Neuronal stem cell (in vitro differentiated cells): ENCODE measurements around the gene ENDOV. TPM values are rescaled to one million over a fixed set of nuclear protein-coding genes. Genes with fewer than 3 reads are reported as not detected.

Source experiments
- DNase-seq: peaks from one replicate; pipeline ENCODE4 v3.0.0-alpha.2; 2013; ENCODE audit warnings: low spot score
- H2AFZ ChIP-seq: one replicate; pipeline ENCODE4 v1.6.1; 2013; ENCODE audit warnings: mild to moderate bottlenecking, low read length, inconsistent platforms
- H2AK5ac ChIP-seq: 2 replicates; pipeline ENCODE4 v1.6.1; 2013; ENCODE audit warnings: low read depth, mild to moderate bottlenecking, inconsistent platforms, low read length, moderate library complexity, mixed read lengths
- H2BK120ac ChIP-seq: 2 replicates; pipeline ENCODE4 v1.6.1; 2013; ENCODE audit warnings: low read depth, mild to moderate bottlenecking, inconsistent platforms, low read length, moderate library complexity, mixed read lengths
- H2BK12ac ChIP-seq: one replicate; pipeline ENCODE4 v1.6.1; 2013; ENCODE audit warnings: low read length, inconsistent platforms
- H2BK15ac ChIP-seq: 2 replicates; pipeline ENCODE4 v1.6.1; 2013; ENCODE audit warnings: mild to moderate bottlenecking, low read length, inconsistent platforms, mixed read lengths
- H2BK5ac ChIP-seq: one replicate; pipeline ENCODE4 v1.6.1; 2013; ENCODE audit warnings: inconsistent platforms, mild to moderate bottlenecking, low read length, moderate library complexity
- H3K14ac ChIP-seq: one replicate; pipeline ENCODE4 v1.6.1; 2013; ENCODE audit warnings: low read length, inconsistent platforms
- H3K18ac ChIP-seq: 2 replicates; pipeline ENCODE4 v1.6.1; 2013; ENCODE audit warnings: low read length, inconsistent platforms
- H3K23ac ChIP-seq: 2 replicates; pipeline ENCODE4 v1.6.1; 2013; ENCODE audit warnings: low read depth, mild to moderate bottlenecking, mixed read lengths, low read length, inconsistent platforms; ENCODE audit not compliant: poor library complexity
- H3K27ac ChIP-seq: replicated peaks from 3 replicates; pipeline ENCODE4 v1.5.1; 2013; ENCODE audit warnings: low read length, inconsistent platforms
- H3K27me3 ChIP-seq, 3 experiments: 2 replicates each; pipeline ENCODE4 v1.6.1; 2013; ENCODE audit warnings: low read length in 3 of 3, mild to moderate bottlenecking in 2 of 3, inconsistent platforms in 1 of 3, low read depth in 1 of 3, mixed read lengths in 1 of 3, moderate library complexity in 1 of 3; ENCODE audit not compliant: control insufficient read depth in 3 of 3, insufficient read depth in 3 of 3
- H3K36me3 ChIP-seq, 2 donors: replicated peaks in 1 of 2; 2 replicates each; pipeline ENCODE4 v1.6.1; 2013; ENCODE audit warnings: low read length in 2 of 2; ENCODE audit not compliant: control insufficient read depth in 2 of 2, insufficient read depth in 2 of 2
- H3K4ac ChIP-seq: 2 replicates; pipeline ENCODE4 v1.6.1; 2013; ENCODE audit warnings: inconsistent platforms, mild to moderate bottlenecking, low read length, moderate library complexity
- H3K4me1 ChIP-seq, 2 donors: 1 replicate in 1 of 2; 2 replicates in 1 of 2; pipeline ENCODE4 v1.6.1; 2013; ENCODE audit warnings: low read length in 2 of 2, low read depth in 1 of 2; ENCODE audit not compliant: control insufficient read depth in 2 of 2, insufficient read depth in 1 of 2
- H3K4me2 ChIP-seq: one replicate; pipeline ENCODE4 v1.6.1; 2013; ENCODE audit warnings: mild to moderate bottlenecking, low read length, inconsistent platforms; ENCODE audit not compliant: insufficient read depth, poor library complexity, severe bottlenecking
- H3K4me3 ChIP-seq, 2 donors: 2 replicates each; pipeline ENCODE4 v1.5.1; 2013; ENCODE audit warnings: low read length in 2 of 2, mild to moderate bottlenecking in 2 of 2, inconsistent platforms in 1 of 2, moderate library complexity in 1 of 2
- H3K79me1 ChIP-seq: one replicate; pipeline ENCODE4 v1.6.1; 2013; ENCODE audit warnings: low read depth, mild to moderate bottlenecking, inconsistent platforms, low read length, moderate library complexity
- H3K9ac ChIP-seq: one replicate; pipeline ENCODE4 v1.6.1; 2013; ENCODE audit warnings: mild to moderate bottlenecking, low read depth, low read length, inconsistent platforms; ENCODE audit not compliant: poor library complexity
- H3K9me3 ChIP-seq, 2 donors: replicated peaks in 1 of 2; 2 replicates each; pipeline versions ENCODE3 to v1.6.1; 2013; ENCODE audit warnings: low read length in 2 of 2, mild to moderate bottlenecking in 2 of 2, inconsistent platforms in 1 of 2, low read depth in 1 of 2, mixed read lengths in 1 of 2, moderate library complexity in 1 of 2; ENCODE audit not compliant: control insufficient read depth in 2 of 2, insufficient read depth in 1 of 2
- H4K8ac ChIP-seq: one replicate; pipeline ENCODE4 v1.6.1; 2013; ENCODE audit warnings: low read depth, mild to moderate bottlenecking, inconsistent platforms, low read length, moderate library complexity
- H4K91ac ChIP-seq: one replicate; pipeline ENCODE4 v1.6.1; 2013; ENCODE audit warnings: low read length, low read depth, mild to moderate bottlenecking, inconsistent platforms; ENCODE audit not compliant: poor library complexity
- WGBS, 2 donors: extraction: QIAGEN DNeasy Blood & Tissue Kit; methylation state at CpG; one replicate each; pipeline ENCODE4 v1.1.7; 2013; ENCODE audit warnings: missing lambda C conversion rate in 2 of 2, mixed read lengths in 1 of 2; ENCODE audit not compliant: insufficient read length in 2 of 2, insufficient replicate concordance in 1 of 2; ENCODE audit errors: extremely low coverage in 2 of 2; 5-methylcytosine and 5-hydroxymethylcytosine counted together
- polyA plus RNA-seq, 2 experiments: library from polyadenylated mRNA; stranded (reverse); fragments of 200-250 nt; gene quantifications; one replicate each; pipeline ENCODE4 v1.2.3, GENCODE V29; 2013

Gene ENDOV
- 24.9 TPM for polyA plus RNA-seq (2013, experiment 1 of 2)
- polyA plus RNA-seq (2013, experiment 2 of 2): 22.9 TPM

- Histone ChIP-seq H3K9me3 (no peaks in the 10 kb centered on the region), H3K27ac (peak within 1 kb of the TSS; percentile 87), H3K4me2 (peak within 1 kb of the TSS; percentile 99), H3K4me1 (peaks cover 4 to 7% of the 10 kb centered on the region in 2 donors), H2AK5ac (no peak within 1 kb of the TSS), H3K36me3 (peaks cover 15 to 29% of the 10 kb centered on the region in 2 donors), H3K79me1 (peaks cover 7% of the 10 kb centered on the region), H4K91ac (no peak within 1 kb of the TSS), H3K14ac (no peak within 1 kb of the TSS), H2AFZ (peak within 1 kb of the TSS; percentile 100), H3K9ac (peak within 1 kb of the TSS; percentile 98), H3K18ac (peak within 1 kb of the TSS; percentile 98), H2BK5ac (peak within 1 kb of the TSS; percentile 99), H2BK12ac (peak within 1 kb of the TSS; percentile 41), H3K27me3 (peaks cover 0 to 12% (median 0%) of the 10 kb centered on the region in 3 experiments), H2BK15ac (peak within 1 kb of the TSS; percentile 62), H3K4ac (no peak within 1 kb of the TSS), H3K4me3 (peak within 1 kb of the TSS; percentile 87 to 98), H2BK120ac (no peak within 1 kb of the TSS), H3K23ac (peak within 1 kb of the TSS; percentile 66), H4K8ac (no peak within 1 kb of the TSS)
- WGBS, 2 donors: no CpG with 5 or more reads among the region's 97 CpGs
- peak; percentile 94 for DNase-seq
Observed at GRCh38 chr17:80414803-80415625, at the start of gene ENDOV. ENDOV (plus strand) TSS chr17:80415167; CDS start chr17:80415195, 28 bp downstream.

GRCh38 chr17:80365983-80366382, 49.0 kb upstream of the ENDOV start:
- Histone ChIP-seq H2BK15ac (no peak overlapping the region), H2AK5ac (no peak overlapping the region), H3K4me2 (no peak overlapping the region), H3K23ac (no peak overlapping the region), H3K9ac (no peak overlapping the region), H3K4ac (no peak overlapping the region), H3K14ac (no peak overlapping the region), H3K27me3 (no peaks in the 10 kb centered on the region), H2AFZ (no peak overlapping the region), H3K4me1 (no peaks in the 10 kb centered on the region), H3K36me3 (peaks cover 36 to 90% of the 10 kb centered on the region in 2 donors), H2BK12ac (no peak overlapping the region), H2BK120ac (no peak overlapping the region), H4K8ac (no peak overlapping the region), H4K91ac (no peak overlapping the region), H3K79me1 (no peaks in the 10 kb centered on the region), H3K4me3 (no peak overlapping the region), H3K9me3 (peaks cover 0 to 3% of the 10 kb centered on the region in 2 donors), H3K27ac (no peak overlapping the region), H3K18ac (no peak overlapping the region), H2BK5ac (no peak overlapping the region)
- no peak for DNase-seq
- no CpG with 5 or more reads among the region's 11 CpGs for WGBS, 2 donors

- Histone ChIP-seq H4K91ac (no peak overlapping the region), H3K14ac (no peak overlapping the region), H3K4me3 (no peak overlapping the region), H3K9me3 (no peaks in the 10 kb centered on the region), H3K9ac (no peak overlapping the region), H3K27me3 (no peaks in the 10 kb centered on the region), H3K18ac (no peak overlapping the region), H2BK5ac (no peak overlapping the region), H4K8ac (no peak overlapping the region), H3K4me1 (no peaks in the 10 kb centered on the region), H2BK120ac (no peak overlapping the region), H2AFZ (no peak overlapping the region), H2BK15ac (no peak overlapping the region), H3K4ac (no peak overlapping the region), H3K23ac (no peak overlapping the region), H2BK12ac (no peak overlapping the region), H3K4me2 (no peak overlapping the region), H3K36me3 (peaks cover 29 to 90% of the 10 kb centered on the region in 2 donors), H2AK5ac (no peak overlapping the region), H3K27ac (no peak overlapping the region), H3K79me1 (no peaks in the 10 kb centered on the region)
- DNase-seq: no peak
- WGBS, 2 donors: no CpG with 5 or more reads among the region's 17 CpGs
Observed at GRCh38 chr17:80367503-80367902, 47.5 kb upstream of the ENDOV start.

- Histone ChIP-seq H3K4me1 (no peaks in the 10 kb centered on the region), H2AK5ac (no peak overlapping the region), H2BK120ac (no peak overlapping the region), H3K36me3 (peaks cover 22 to 86% of the 10 kb centered on the region in 2 donors), H3K18ac (no peak overlapping the region), H3K79me1 (no peaks in the 10 kb centered on the region), H2BK5ac (no peak overlapping the region), H2AFZ (no peak overlapping the region), H3K4me2 (no peak overlapping the region), H2BK12ac (no peak overlapping the region), H3K27me3 (no peaks in the 10 kb centered on the region), H3K9ac (no peak overlapping the region), H3K4ac (no peak overlapping the region), H3K23ac (no peak overlapping the region), H2BK15ac (no peak overlapping the region), H3K14ac (no peak overlapping the region), H3K27ac (no peak overlapping the region), H4K8ac (no peak overlapping the region), H3K9me3 (peaks cover 0 to 2% of the 10 kb centered on the region in 2 donors), H4K91ac (no peak overlapping the region), H3K4me3 (no peak overlapping the region)
- no CpG with 5 or more reads among the region's 5 CpGs for WGBS, 2 donors
- DNase-seq: no peak
Observed at GRCh38 chr17:80371196-80371595, 43.8 kb upstream of the ENDOV start.
